HepG2 (cell line): ENCODE measurements around the gene DPAGT1. TPM values are rescaled to one million over a fixed set of nuclear protein-coding genes. Genes with fewer than 3 reads are reported as not detected.
A peak's percentile ranks its signal among the peaks of the same experiment; 100 is the strongest.

Experiments
- CEBPG ChIP-seq: IDR thresholded peaks from 2 replicates; pipeline ENCODE4 v1.6.1; 2016
- FOXJ3 ChIP-seq: sonication (generic); formaldehyde crosslinking; IDR thresholded peaks from 2 replicates; pipeline ENCODE4 v1.4.0; 2020; ENCODE audit warnings: missing genetic modification reagents, mild to moderate bottlenecking, borderline replicate concordance
- HOXA3 ChIP-seq: sonication (generic); formaldehyde crosslinking; IDR thresholded peaks from 2 replicates; pipeline ENCODE4 v1.5.0; 2020; ENCODE audit warnings: missing genetic modification reagents
- JUND ChIP-seq: sonication (generic); formaldehyde crosslinking; IDR thresholded peaks from 2 replicates; pipeline ENCODE4 v1.8.0; 2022; ENCODE audit warnings: mild to moderate bottlenecking, missing genetic modification reagents
- PHF20 ChIP-seq: sonication (generic); formaldehyde crosslinking; IDR thresholded peaks from 2 replicates; pipeline ENCODE4 v1.5.0; 2020; ENCODE audit warnings: mild to moderate bottlenecking, missing genetic modification reagents
- PLSCR1 ChIP-seq: sonication (generic); formaldehyde crosslinking; IDR thresholded peaks from 2 replicates; pipeline ENCODE4 v1.5.0; 2020; ENCODE audit warnings: missing genetic modification reagents, mild to moderate bottlenecking, borderline replicate concordance
- POLR2AphosphoS5 ChIP-seq: IDR thresholded peaks from 2 replicates; pipeline ENCODE4 v1.6.1; 2012; ENCODE audit warnings: low read depth, low read length
- SIX1 ChIP-seq: sonication (generic); formaldehyde crosslinking; IDR thresholded peaks from 2 replicates; pipeline ENCODE4 v1.4.0; 2020; ENCODE audit warnings: missing genetic modification reagents, borderline replicate concordance
- STAT6 ChIP-seq: sonication (generic); formaldehyde crosslinking; IDR thresholded peaks from 2 replicates; pipeline ENCODE4 v1.4.0; 2020; ENCODE audit warnings: missing genetic modification reagents, mild to moderate bottlenecking, borderline replicate concordance
- ZNF253 ChIP-seq: sonication (generic); formaldehyde crosslinking; IDR thresholded peaks from 2 replicates; pipeline ENCODE4 v1.8.0; 2022; ENCODE audit warnings: mild to moderate bottlenecking, missing genetic modification reagents, borderline replicate concordance
- ZNF317 ChIP-seq: sonication (generic); formaldehyde crosslinking; IDR thresholded peaks from 2 replicates; pipeline ENCODE4 v1.5.0; 2020; ENCODE audit warnings: mild to moderate bottlenecking, missing genetic modification reagents
- ZNF432 ChIP-seq: sonication (generic); formaldehyde crosslinking; IDR thresholded peaks from 2 replicates; pipeline ENCODE4 v1.5.0; 2020; ENCODE audit warnings: missing genetic modification reagents, mild to moderate bottlenecking, borderline replicate concordance
- ZNF484 ChIP-seq: sonication (generic); formaldehyde crosslinking; IDR thresholded peaks from 2 replicates; pipeline ENCODE4 v1.5.1; 2020; ENCODE audit warnings: mild to moderate bottlenecking, low read depth, missing genetic modification reagents, borderline replicate concordance
- ZNF552 ChIP-seq: sonication (generic); formaldehyde crosslinking; IDR thresholded peaks from 2 replicates; pipeline ENCODE4 v1.9.0; 2022; ENCODE audit warnings: missing genetic modification reagents, mild to moderate bottlenecking, borderline replicate concordance
- ZNF747 ChIP-seq: sonication (generic); formaldehyde crosslinking; IDR thresholded peaks from 2 replicates; pipeline ENCODE4 v1.8.1; 2023; ENCODE audit warnings: missing genetic modification reagents, mild to moderate bottlenecking, borderline replicate concordance
- ZSCAN5A ChIP-seq: sonication (generic); formaldehyde crosslinking; IDR thresholded peaks from 2 replicates; pipeline ENCODE4 v1.8.0; 2022; ENCODE audit warnings: mild to moderate bottlenecking, missing genetic modification reagents, borderline replicate concordance
- polyA plus RNA-seq, 8 experiments: library from polyadenylated mRNA; depleted of rRNA in 3 of 8; stranded (reverse) in 7 of 8; unstranded in 1 of 8; fragments of >200 nt; fragmentation: Illumina TruSeq in 4 of 8; extraction: Trizol in 4 of 8; gene quantifications; 2 replicates each; pipeline versions ENCODE4 v1.2.1 to v1.2.3, GENCODE V29; 2011 to 2016; ENCODE audit warnings: low read depth in 4 of 8, missing spikeins in 1 of 8, mixed read lengths in 1 of 8; ENCODE audit not compliant: insufficient read depth in 1 of 8
- total RNA-seq, 5 experiments: library from RNA; depleted of rRNA; stranded (reverse); fragments of >200 nt; fragmentation: Illumina TruSeq; extraction: Trizol; gene quantifications; 2 replicates each; pipeline ENCODE4 v1.2.3, GENCODE V29; 2016; ENCODE audit warnings: low read depth in 1 of 5
- TF ChIP-seq, protein P1 (sequence below), 2 experiments: IDR thresholded peaks; 2 replicates each; pipeline ENCODE4 v1.6.1; 2011 to 2012; ENCODE audit warnings: low read length in 2 of 2, borderline replicate concordance in 1 of 2, low read depth in 1 of 2, mild to moderate bottlenecking in 1 of 2, moderate library complexity in 1 of 2
- TF ChIP-seq, protein P2 (sequence below): sonication (generic); formaldehyde crosslinking; IDR thresholded peaks from 2 replicates; pipeline ENCODE4 v1.4.0; 2020; ENCODE audit warnings: mild to moderate bottlenecking, missing genetic modification reagents
- TF ChIP-seq, protein P3 (sequence below): IDR thresholded peaks from 2 replicates; pipeline ENCODE4 v1.6.1; 2016

DPAGT1 gene
- total and polyA plus RNA-seq, 2 of the 13 experiments (the other 11 are each of a cell fraction or from before 2014, with no cell fraction given): 37.6 to 70.7 TPM

- TF ChIP-seq, protein P1, sequence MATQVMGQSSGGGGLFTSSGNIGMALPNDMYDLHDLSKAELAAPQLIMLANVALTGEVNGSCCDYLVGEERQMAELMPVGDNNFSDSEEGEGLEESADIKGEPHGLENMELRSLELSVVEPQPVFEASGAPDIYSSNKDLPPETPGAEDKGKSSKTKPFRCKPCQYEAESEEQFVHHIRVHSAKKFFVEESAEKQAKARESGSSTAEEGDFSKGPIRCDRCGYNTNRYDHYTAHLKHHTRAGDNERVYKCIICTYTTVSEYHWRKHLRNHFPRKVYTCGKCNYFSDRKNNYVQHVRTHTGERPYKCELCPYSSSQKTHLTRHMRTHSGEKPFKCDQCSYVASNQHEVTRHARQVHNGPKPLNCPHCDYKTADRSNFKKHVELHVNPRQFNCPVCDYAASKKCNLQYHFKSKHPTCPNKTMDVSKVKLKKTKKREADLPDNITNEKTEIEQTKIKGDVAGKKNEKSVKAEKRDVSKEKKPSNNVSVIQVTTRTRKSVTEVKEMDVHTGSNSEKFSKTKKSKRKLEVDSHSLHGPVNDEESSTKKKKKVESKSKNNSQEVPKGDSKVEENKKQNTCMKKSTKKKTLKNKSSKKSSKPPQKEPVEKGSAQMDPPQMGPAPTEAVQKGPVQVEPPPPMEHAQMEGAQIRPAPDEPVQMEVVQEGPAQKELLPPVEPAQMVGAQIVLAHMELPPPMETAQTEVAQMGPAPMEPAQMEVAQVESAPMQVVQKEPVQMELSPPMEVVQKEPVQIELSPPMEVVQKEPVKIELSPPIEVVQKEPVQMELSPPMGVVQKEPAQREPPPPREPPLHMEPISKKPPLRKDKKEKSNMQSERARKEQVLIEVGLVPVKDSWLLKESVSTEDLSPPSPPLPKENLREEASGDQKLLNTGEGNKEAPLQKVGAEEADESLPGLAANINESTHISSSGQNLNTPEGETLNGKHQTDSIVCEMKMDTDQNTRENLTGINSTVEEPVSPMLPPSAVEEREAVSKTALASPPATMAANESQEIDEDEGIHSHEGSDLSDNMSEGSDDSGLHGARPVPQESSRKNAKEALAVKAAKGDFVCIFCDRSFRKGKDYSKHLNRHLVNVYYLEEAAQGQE (IDR thresholded peaks at IDR 0.05; ENCODE audit: borderline replicate concordance in 1 of 2, low read depth in 1 of 2, low read length in 2 of 2): no peak
- TF ChIP-seq, protein P2, sequence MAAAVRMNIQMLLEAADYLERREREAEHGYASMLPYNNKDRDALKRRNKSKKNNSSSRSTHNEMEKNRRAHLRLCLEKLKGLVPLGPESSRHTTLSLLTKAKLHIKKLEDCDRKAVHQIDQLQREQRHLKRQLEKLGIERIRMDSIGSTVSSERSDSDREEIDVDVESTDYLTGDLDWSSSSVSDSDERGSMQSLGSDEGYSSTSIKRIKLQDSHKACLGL (CRISPR knock-in tag): no peak
- TF ChIP-seq, protein P3, sequence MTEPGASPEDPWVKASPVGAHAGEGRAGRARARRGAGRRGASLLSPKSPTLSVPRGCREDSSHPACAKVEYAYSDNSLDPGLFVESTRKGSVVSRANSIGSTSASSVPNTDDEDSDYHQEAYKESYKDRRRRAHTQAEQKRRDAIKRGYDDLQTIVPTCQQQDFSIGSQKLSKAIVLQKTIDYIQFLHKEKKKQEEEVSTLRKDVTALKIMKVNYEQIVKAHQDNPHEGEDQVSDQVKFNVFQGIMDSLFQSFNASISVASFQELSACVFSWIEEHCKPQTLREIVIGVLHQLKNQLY: no peak
- TF ChIP-seq JUND (no peak), SIX1 (CRISPR knock-in tag) (no peak), ZSCAN5A (CRISPR knock-in tag) (no peak), ZNF552 (CRISPR knock-in tag) (0 out of 2 replicates have a peak, but pooled peaks have one; percentile 40), POLR2AphosphoS5 (peak; percentile 37; the same call in 1 of the 2 replicates), PHF20 (CRISPR knock-in tag) (no peak), HOXA3 (CRISPR knock-in tag) (no peak), ZNF432 (CRISPR knock-in tag) (no peak), ZNF253 (no peak), ZNF747 (CRISPR knock-in tag) (0 out of 2 replicates have a peak, but pooled peaks have one; percentile 34), ZNF317 (CRISPR knock-in tag) (no peak), CEBPG (no peak), FOXJ3 (0 out of 2 replicates have a peak, but pooled peaks have one; percentile 3), ZNF484 (CRISPR knock-in tag) (no peak), STAT6 (no peak; the same call in 1 of the 2 replicates), PLSCR1 (CRISPR knock-in tag) (no peak)
These were observed 477 bp downstream of the DPAGT1 start (continued) for GRCh38 chr11:119100994-119101758.
